Lung (tissue), 12 donors: Measurements from ENCODE around the gene PTPRD. TPM values are rescaled to one million over a fixed set of nuclear protein-coding genes. Genes with fewer than 3 reads are reported as not detected.

Source experiments
- ATAC-seq: fragments of 200-7000 bp; cut with Tn5 transposase; one replicate; pipeline ENCODE4 v1.9.1; 2020; ENCODE audit warnings: moderate number of reproducible peaks; ENCODE audit not compliant: insufficient read depth, low FRiP score
- DNase-seq, 3 donors: peaks; one replicate each; pipeline ENCODE4 v3.0.0-alpha.2; 2013 to 2017
- H3K27ac ChIP-seq, 2 donors: one replicate each; pipeline ENCODE4 v1.5.1; 2013; ENCODE audit warnings: mild to moderate bottlenecking in 2 of 2, moderate library complexity in 2 of 2, control low read depth in 1 of 2, inconsistent platforms in 1 of 2, low read depth in 1 of 2, low read length in 1 of 2
- H3K27me3 ChIP-seq, 3 donors: one replicate each; pipeline ENCODE4 v1.5.1; 2013; ENCODE audit warnings: low read length in 2 of 3; ENCODE audit not compliant: control insufficient read depth in 3 of 3, insufficient read depth in 3 of 3
- H3K36me3 ChIP-seq, 4 donors: one replicate each; pipeline ENCODE4 v1.5.1; 2013; ENCODE audit warnings: low read length in 4 of 4, mild to moderate bottlenecking in 1 of 4, moderate library complexity in 1 of 4; ENCODE audit not compliant: control insufficient read depth in 4 of 4, insufficient read depth in 4 of 4
- H3K4me1 ChIP-seq, 5 donors: one replicate each; pipeline ENCODE4 v1.5.1; 2013; ENCODE audit warnings: low read length in 5 of 5, mild to moderate bottlenecking in 2 of 5, moderate library complexity in 1 of 5; ENCODE audit not compliant: control insufficient read depth in 5 of 5, insufficient read depth in 5 of 5
- H3K4me3 ChIP-seq: one replicate; pipeline ENCODE4 v1.5.1; 2013; ENCODE audit warnings: mild to moderate bottlenecking, control low read depth, moderate library complexity
- H3K9ac ChIP-seq, 2 donors: one replicate each; pipeline ENCODE4 v1.5.1; 2013; ENCODE audit warnings: low read length in 2 of 2, control low read depth in 1 of 2; ENCODE audit not compliant: insufficient read depth in 1 of 2
- H3K9me3 ChIP-seq, 4 donors: one replicate each; pipeline ENCODE4 v1.5.1; 2013; ENCODE audit warnings: low read length in 3 of 4, mild to moderate bottlenecking in 1 of 4, moderate library complexity in 1 of 4; ENCODE audit not compliant: control insufficient read depth in 4 of 4, insufficient read depth in 3 of 4
- WGBS, 2 donors: extraction: QIAGEN DNeasy Blood & Tissue Kit; methylation state at CpG; one replicate each; pipeline ENCODE4 v1.1.7; 2013; 5-methylcytosine and 5-hydroxymethylcytosine counted together
- polyA plus RNA-seq, 2 donors: library from polyadenylated mRNA; stranded (reverse); fragments of 200-250 nt; gene quantifications; one replicate each; pipeline ENCODE4 v1.2.1, GENCODE V29; 2013
- total RNA-seq, 2 donors: library from RNA; depleted of rRNA in 1 of 2; stranded (reverse); fragments of >200 nt in 1 of 2; gene quantifications; one replicate each; pipeline ENCODE4 v1.2.1, GENCODE V29; 2014 to 2021
- TF ChIP-seq, protein P1 (sequence below): IDR thresholded peaks from 2 replicates; pipeline ENCODE4 v1.5.1; 2012; ENCODE audit warnings: mild to moderate bottlenecking; ENCODE audit errors: control extremely low read depth, extremely low read depth
- donor health status: control.
- donor health status: control.
- donor health status: Bipolar disorder and iron deficiency.
- donor health status: healthy.
- donor health status: DM: yes; HTN: yes; CAD: no.

The PTPRD gene
- total and polyA plus RNA-seq, 4 donors: 1.9 to 145 (median 13.7) TPM

GRCh38 chr9:8419596-8420275 is 2193.1 kb downstream of the PTPRD start:
- no peak for DNase-seq
- ATAC-seq: no peak
- TF ChIP-seq, protein P1, sequence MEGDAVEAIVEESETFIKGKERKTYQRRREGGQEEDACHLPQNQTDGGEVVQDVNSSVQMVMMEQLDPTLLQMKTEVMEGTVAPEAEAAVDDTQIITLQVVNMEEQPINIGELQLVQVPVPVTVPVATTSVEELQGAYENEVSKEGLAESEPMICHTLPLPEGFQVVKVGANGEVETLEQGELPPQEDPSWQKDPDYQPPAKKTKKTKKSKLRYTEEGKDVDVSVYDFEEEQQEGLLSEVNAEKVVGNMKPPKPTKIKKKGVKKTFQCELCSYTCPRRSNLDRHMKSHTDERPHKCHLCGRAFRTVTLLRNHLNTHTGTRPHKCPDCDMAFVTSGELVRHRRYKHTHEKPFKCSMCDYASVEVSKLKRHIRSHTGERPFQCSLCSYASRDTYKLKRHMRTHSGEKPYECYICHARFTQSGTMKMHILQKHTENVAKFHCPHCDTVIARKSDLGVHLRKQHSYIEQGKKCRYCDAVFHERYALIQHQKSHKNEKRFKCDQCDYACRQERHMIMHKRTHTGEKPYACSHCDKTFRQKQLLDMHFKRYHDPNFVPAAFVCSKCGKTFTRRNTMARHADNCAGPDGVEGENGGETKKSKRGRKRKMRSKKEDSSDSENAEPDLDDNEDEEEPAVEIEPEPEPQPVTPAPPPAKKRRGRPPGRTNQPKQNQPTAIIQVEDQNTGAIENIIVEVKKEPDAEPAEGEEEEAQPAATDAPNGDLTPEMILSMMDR: no peak

GRCh38 chr9:8417341-8417740 is 2195.5 kb downstream of the PTPRD start:
- Histone ChIP-seq H3K36me3 (peaks cover 0 to 5% (median 0%) of the 10 kb centered on the region in 4 donors), H3K9ac (no peak overlapping the region), H3K27me3 (no peaks in the 10 kb centered on the region), H3K27ac (no peak overlapping the region), H3K4me1 (peaks cover 0 to 2% (median 0%) of the 10 kb centered on the region in 5 donors), H3K4me3 (no peak overlapping the region), H3K9me3 (no peaks in the 10 kb centered on the region)
- 0 to 34% methylated on average over 1 of the region's 1 CpG for WGBS, 2 donors
- TF ChIP-seq, protein P1: no peak
- DNase-seq (no peak), ATAC-seq (no peak)

More at GRCh38 chr9:8419596-8420275, 2193.1 kb downstream of the PTPRD start:
- Histone ChIP-seq H3K4me3 (no peak overlapping the region), H3K36me3 (peaks cover 0 to 5% (median 0%) of the 10 kb centered on the region in 4 donors), H3K27me3 (no peaks in the 10 kb centered on the region), H3K9me3 (no peaks in the 10 kb centered on the region), H3K4me1 (peaks cover 0 to 7% (median 0%) of the 10 kb centered on the region in 5 donors), H3K9ac (no peak overlapping the region), H3K27ac (no peak overlapping the region)
- 83 to 84% methylated on average over 3 of the region's 3 CpGs for WGBS, 2 donors

DNA sequence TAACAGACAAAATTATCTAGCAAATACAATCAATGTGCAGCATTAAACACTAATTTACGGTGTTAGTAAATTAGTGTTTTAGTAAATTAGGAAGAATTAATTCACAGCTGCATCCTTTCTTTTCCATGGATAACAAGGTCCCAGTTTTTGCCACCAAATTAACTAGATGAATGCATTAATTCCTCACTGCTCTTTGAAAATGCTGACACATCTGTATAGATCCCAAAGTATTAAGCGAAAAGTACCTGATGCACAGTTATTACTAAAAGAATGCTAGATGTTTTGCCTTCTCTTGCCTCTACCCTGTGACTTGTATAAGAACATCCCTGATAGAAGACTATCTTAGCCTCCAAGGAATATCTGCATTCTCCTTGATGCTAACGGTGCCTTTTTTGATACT is 2200.5 kb downstream of the PTPRD start:
- TF ChIP-seq, protein P1: no peak
- DNase-seq (no peak), ATAC-seq (no peak)
- H3K4me1 ChIP-seq: no peaks in the 10 kb centered on the region
- no peak overlapping the region for H3K9ac ChIP-seq
- H3K36me3 ChIP-seq: peaks cover 0 to 9% (median under 1%) of the 10 kb centered on the region in 4 donors
- WGBS, 2 donors: 92 to 97% methylated on average over 3 of the region's 3 CpGs
- H3K27me3 ChIP-seq: no peaks in the 10 kb centered on the region
- no peak overlapping the region for H3K27ac ChIP-seq
- no peaks in the 10 kb centered on the region for H3K9me3 ChIP-seq
- H3K4me3 ChIP-seq: no peak overlapping the region
